CD14-positive monocyte (primary cell): ENCODE results near the gene THAP6. TPM values are rescaled to one million over a fixed set of nuclear protein-coding genes. Genes with fewer than 3 reads are reported as not detected.

ENCODE experiments used
- DNase-seq, 3 donors: peaks; one replicate each; pipeline ENCODE4 v3.0.0-alpha.2; 2011 to 2022
- H2AFZ ChIP-seq: 2 replicates; pipeline ENCODE4 v1.6.0; 2012; ENCODE audit warnings: mild to moderate bottlenecking, low read depth, low read length, inconsistent platforms; ENCODE audit not compliant: insufficient read depth, poor library complexity, severe bottlenecking
- H3K27ac ChIP-seq, 2 donors: 1 replicate in 1 of 2; 2 replicates in 1 of 2; pipeline ENCODE4 v1.5.1; 2012 to 2013; ENCODE audit warnings: low read length in 2 of 2, control low read depth in 1 of 2, inconsistent platforms in 1 of 2, low read depth in 1 of 2, mild to moderate bottlenecking in 1 of 2
- H3K27me3 ChIP-seq, 2 donors: one replicate each; pipeline versions ENCODE4 v1.6.0 to v1.6.1; 2011 to 2013; ENCODE audit warnings: low read length in 2 of 2; ENCODE audit not compliant: control insufficient read depth in 2 of 2, insufficient read depth in 2 of 2
- H3K36me3 ChIP-seq, 2 donors: replicated peaks in 1 of 2; 1 replicate in 1 of 2; 2 replicates in 1 of 2; pipeline versions ENCODE4 v1.5.1 to v1.6.1; 2012 to 2013; ENCODE audit warnings: low read length in 2 of 2, control low read depth in 1 of 2, inconsistent platforms in 1 of 2, mild to moderate bottlenecking in 1 of 2; ENCODE audit not compliant: insufficient read depth in 2 of 2, control insufficient read depth in 1 of 2
- H3K4me1 ChIP-seq, 2 donors: 1 replicate in 1 of 2; 2 replicates in 1 of 2; pipeline versions ENCODE4 v1.5.1 to v1.6.1; 2012 to 2013; ENCODE audit warnings: low read length in 2 of 2, control low read depth in 1 of 2, inconsistent platforms in 1 of 2, mild to moderate bottlenecking in 1 of 2, moderate library complexity in 1 of 2; ENCODE audit not compliant: insufficient read depth in 2 of 2, control insufficient read depth in 1 of 2
- H3K4me2 ChIP-seq: replicated peaks from 2 replicates; pipeline ENCODE3; 2012; ENCODE audit warnings: low read length, moderate library complexity, mild to moderate bottlenecking; ENCODE audit not compliant: poor library complexity, severe bottlenecking; ENCODE audit errors: extremely low read depth
- H3K4me3 ChIP-seq, 3 experiments: fragments of 200-600 bp in 1 of 3; sonication (generic) in 1 of 3; replicated peaks in 1 of 3; 1 replicate in 2 of 3; 2 replicates in 1 of 3; pipeline ENCODE4 v1.5.1; 2011 to 2013; ENCODE audit warnings: low read length in 3 of 3, mild to moderate bottlenecking in 3 of 3, control low read depth in 2 of 3, low read depth in 2 of 3, inconsistent platforms in 1 of 3, moderate library complexity in 1 of 3
- H3K79me2 ChIP-seq: 2 replicates; pipeline ENCODE4 v1.6.0; 2012; ENCODE audit warnings: mild to moderate bottlenecking, control low read depth, inconsistent platforms, low read length, moderate library complexity; ENCODE audit not compliant: insufficient read depth
- H3K9ac ChIP-seq: 2 replicates; pipeline ENCODE4 v1.6.0; 2017; ENCODE audit warnings: low read length, mild to moderate bottlenecking; ENCODE audit not compliant: insufficient read depth, poor library complexity, severe bottlenecking
- H3K9me3 ChIP-seq, 2 donors: replicated peaks in 1 of 2; 1 replicate in 1 of 2; 2 replicates in 1 of 2; pipeline versions ENCODE4 v1.5.1 to v1.6.1; 2012 to 2013; ENCODE audit warnings: low read length in 2 of 2, control low read depth in 1 of 2; ENCODE audit not compliant: control insufficient read depth in 1 of 2, insufficient read depth in 1 of 2
- H4K20me1 ChIP-seq: 2 replicates; pipeline ENCODE4 v1.6.0; 2012; ENCODE audit warnings: mild to moderate bottlenecking, low read length, control low read depth, moderate library complexity; ENCODE audit not compliant: insufficient read depth
- H3K27ac Mint-ChIP-seq, 7 donors: one replicate each; pipeline ENCODE4 v1.8.0; 2020; ENCODE audit warnings: mild to moderate bottlenecking in 7 of 7, mixed read lengths in 7 of 7, moderate library complexity in 6 of 7, inconsistent platforms in 2 of 7
- H3K27me3 Mint-ChIP-seq, 3 donors: one replicate each; pipeline ENCODE4 v1.8.0; 2021 to 2022; ENCODE audit warnings: low read depth in 3 of 3, mild to moderate bottlenecking in 3 of 3, mixed read lengths in 3 of 3, moderate library complexity in 3 of 3, inconsistent platforms in 1 of 3
- H3K36me3 Mint-ChIP-seq, 2 donors: one replicate each; pipeline ENCODE4 v1.8.0; 2020; ENCODE audit warnings: mixed read lengths in 2 of 2, inconsistent platforms in 1 of 2, mild to moderate bottlenecking in 1 of 2
- H3K4me1 Mint-ChIP-seq: one replicate; pipeline ENCODE4 v1.8.0; 2020; ENCODE audit warnings: mild to moderate bottlenecking, mixed read lengths
- H3K4me3 Mint-ChIP-seq, 2 donors: one replicate each; pipeline ENCODE4 v1.8.0; 2020; ENCODE audit warnings: mild to moderate bottlenecking in 2 of 2, mixed read lengths in 2 of 2, moderate library complexity in 1 of 2
- H3K9me3 Mint-ChIP-seq, 7 donors: one replicate each; pipeline ENCODE4 v1.8.0; 2020 to 2022; ENCODE audit warnings: mixed read lengths in 7 of 7, mild to moderate bottlenecking in 6 of 7, moderate library complexity in 6 of 7, inconsistent platforms in 2 of 7
- WGBS: methylation state at CpG from one replicate; pipeline ENCODE4 v1.1.5; 2013; ENCODE audit warnings: missing lambda C conversion rate; ENCODE audit not compliant: insufficient coverage; 5-methylcytosine and 5-hydroxymethylcytosine counted together
- intact Hi-C, 2 donors: fragments of 100-400 bp; cut with micrococcal nuclease; formaldehyde crosslinking; loops; one replicate each; pipeline versions ENCODE4 v1.15.0 to v1.15.1; 2023
- polyA plus RNA-seq, 3 donors: library from polyadenylated mRNA; depleted of rRNA in 1 of 3; unstranded in 2 of 3; stranded (reverse) in 1 of 3; fragments of 300-500 nt in 2 of 3; fragments of >200 nt in 1 of 3; fragmentation: Illumina TruSeq in 2 of 3; gene quantifications; 1 replicate in 2 of 3; 2 replicates in 1 of 3; pipeline ENCODE4 v1.2.3, GENCODE V29; 2012 to 2021
- TF ChIP-seq, protein P1 (sequence below): fragments of 200-600 bp; IDR thresholded peaks from one replicate; pipeline ENCODE4 v1.8.0; 2022; ENCODE audit warnings: antibody characterized with exemption, mild to moderate bottlenecking

Gene THAP6
- polyA plus RNA-seq, 3 donors: 2.3 to 6.1 (median 5.6) TPM

GRCh38 chr4:75564023-75564422 lies 49.8 kb downstream of the THAP6 start:
- Histone ChIP-seq H3K4me1 (peaks cover 38 to 43% of the 10 kb centered on the region in 2 donors), H3K9me3 (no peaks in the 10 kb centered on the region), H4K20me1 (no peaks in the 10 kb centered on the region), H3K27ac (no peak overlapping the region), H3K27me3 (no peaks in the 10 kb centered on the region), H3K9ac (no peak overlapping the region), H3K4me3 (no peak overlapping the region), H2AFZ (no peak overlapping the region), H3K36me3 (no peaks in the 10 kb centered on the region), H3K4me2 (no peak overlapping the region), H3K79me2 (no peaks in the 10 kb centered on the region)
- Mint-ChIP-seq H3K4me1 (peaks cover 42% of the 10 kb centered on the region), H3K27ac (no peak overlapping the region), H3K4me3 (no peak overlapping the region), H3K9me3 (peaks cover 0 to 7% (median 2%) of the 10 kb centered on the region in 7 donors), H3K36me3 (no peaks in the 10 kb centered on the region), H3K27me3 (peaks cover 0 to 1% (median 0%) of the 10 kb centered on the region in 3 donors)
- intact Hi-C loops: no loop called here
- DNase-seq: no peak
- TF ChIP-seq, protein P1, sequence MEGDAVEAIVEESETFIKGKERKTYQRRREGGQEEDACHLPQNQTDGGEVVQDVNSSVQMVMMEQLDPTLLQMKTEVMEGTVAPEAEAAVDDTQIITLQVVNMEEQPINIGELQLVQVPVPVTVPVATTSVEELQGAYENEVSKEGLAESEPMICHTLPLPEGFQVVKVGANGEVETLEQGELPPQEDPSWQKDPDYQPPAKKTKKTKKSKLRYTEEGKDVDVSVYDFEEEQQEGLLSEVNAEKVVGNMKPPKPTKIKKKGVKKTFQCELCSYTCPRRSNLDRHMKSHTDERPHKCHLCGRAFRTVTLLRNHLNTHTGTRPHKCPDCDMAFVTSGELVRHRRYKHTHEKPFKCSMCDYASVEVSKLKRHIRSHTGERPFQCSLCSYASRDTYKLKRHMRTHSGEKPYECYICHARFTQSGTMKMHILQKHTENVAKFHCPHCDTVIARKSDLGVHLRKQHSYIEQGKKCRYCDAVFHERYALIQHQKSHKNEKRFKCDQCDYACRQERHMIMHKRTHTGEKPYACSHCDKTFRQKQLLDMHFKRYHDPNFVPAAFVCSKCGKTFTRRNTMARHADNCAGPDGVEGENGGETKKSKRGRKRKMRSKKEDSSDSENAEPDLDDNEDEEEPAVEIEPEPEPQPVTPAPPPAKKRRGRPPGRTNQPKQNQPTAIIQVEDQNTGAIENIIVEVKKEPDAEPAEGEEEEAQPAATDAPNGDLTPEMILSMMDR: no peak
- WGBS: 82% methylated on average over 8 of the region's 11 CpGs

DNA sequence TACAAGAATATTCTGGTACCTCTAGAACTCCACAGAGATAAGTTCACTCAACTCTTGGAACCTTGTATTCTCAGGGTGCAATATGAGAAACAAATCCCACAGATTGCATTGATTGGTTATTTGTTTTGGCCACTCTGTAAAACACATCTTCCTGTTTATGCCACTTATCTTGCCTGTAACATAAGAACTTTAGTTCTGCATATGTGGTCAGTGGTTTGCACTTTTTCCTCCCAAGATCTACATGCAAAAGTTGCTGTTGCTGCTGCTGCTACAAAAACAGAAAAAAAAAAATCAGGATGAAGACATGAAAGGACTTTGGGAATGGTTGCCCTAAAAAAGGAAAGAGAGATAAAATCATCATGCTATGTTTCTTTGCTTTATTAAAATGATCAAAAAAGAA lies 51.2 kb downstream of the THAP6 start:
- Histone ChIP-seq H3K27me3 (no peaks in the 10 kb centered on the region), H3K9me3 (no peaks in the 10 kb centered on the region), H3K4me1 (peaks cover 38 to 43% of the 10 kb centered on the region in 2 donors), H4K20me1 (no peaks in the 10 kb centered on the region), H3K4me2 (peak overlapping the region; percentile 13), H3K79me2 (no peaks in the 10 kb centered on the region), H3K9ac (no peak overlapping the region), H2AFZ (peak overlapping the region; percentile 53), H3K4me3 (peak overlapping the region in 1 of 3 experiments; percentile 7), H3K27ac (peak overlapping the region in 1 of 2 donors; percentile 27), H3K36me3 (no peaks in the 10 kb centered on the region)
- Mint-ChIP-seq H3K4me3 (peak overlapping the region in 1 of 2 donors; percentile 46), H3K27me3 (peaks cover 0 to 1% (median 0%) of the 10 kb centered on the region in 3 donors), H3K9me3 (peaks cover 0 to 7% (median 2%) of the 10 kb centered on the region in 7 donors), H3K36me3 (no peaks in the 10 kb centered on the region), H3K27ac (peak overlapping the region in 4 of 7 donors; percentile 32 to 73 (median 40)), H3K4me1 (peaks cover 42% of the 10 kb centered on the region)
- intact Hi-C loops: no loop called here
- TF ChIP-seq, protein P1: no peak
- no peak for DNase-seq
